Activated CD8-positive, alpha-beta memory T cell treated with anti-CD3 and anti-CD28 coated beads for 48 hours (primary cell): Measurements from ENCODE around the gene PPT2.
A peak's percentile ranks its signal among the peaks of the same experiment; 100 is the strongest.

ENCODE experiments used
- DNase-seq, 3 experiments: peaks; one replicate each; pipeline ENCODE4 v3.0.0-alpha.2; 2020; ENCODE audit warnings: low read depth in 2 of 3, low spot score in 2 of 3

PPT2 gene

GRCh38 chr6:32151181-32151862 lies 2.6 kb upstream of the PPT2 start:
- DNase-seq, result no peak

GRCh38 chr6:32151863-32152768 lies 1.8 kb upstream of the PPT2 start, which contains the start of gene PRRT1:
PRRT1 (minus strand) TSS chr6:32151939; CDS start chr6:32151827, 112 bp downstream.
- no peak for DNase-seq

DNA sequence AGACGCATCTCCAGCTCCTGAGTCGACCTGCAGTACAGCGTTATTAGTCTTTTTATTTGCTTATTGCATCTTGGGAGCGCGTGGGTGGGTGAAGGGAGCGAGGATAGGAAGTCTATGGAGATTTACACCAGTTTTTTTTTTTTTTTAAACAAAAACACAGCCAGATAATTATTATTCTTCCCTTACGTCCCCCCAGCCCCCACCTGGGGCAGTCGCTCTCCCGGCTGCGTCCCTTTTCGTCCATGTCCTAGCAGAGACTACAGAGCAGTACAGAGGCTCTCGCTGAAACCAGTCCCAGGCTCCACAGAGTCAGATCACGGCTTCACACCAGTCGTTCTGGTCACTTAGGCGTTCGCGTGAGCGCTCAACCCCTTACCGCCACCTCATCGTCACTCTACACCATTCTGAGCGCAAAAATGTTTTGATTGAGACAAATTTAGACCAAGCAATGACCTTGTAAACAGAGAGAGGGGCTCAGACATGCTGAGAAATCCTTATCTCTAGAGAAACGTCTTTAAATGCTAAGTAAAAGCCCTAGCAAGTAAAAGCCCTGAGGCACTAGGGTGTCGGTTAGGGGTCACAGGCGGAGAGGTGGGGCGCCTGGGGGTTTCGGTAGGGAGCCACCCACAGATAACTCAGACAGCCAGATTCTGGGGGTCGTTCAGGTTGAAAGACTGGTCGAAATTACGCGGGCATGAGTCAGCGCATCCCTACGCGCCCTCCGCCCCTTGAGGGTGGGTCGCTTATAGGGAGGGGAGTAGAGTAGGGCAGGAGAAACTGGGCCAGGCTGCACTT lies 975 bp upstream of the PPT2 start:
- DNase-seq, result no peak

DNA sequence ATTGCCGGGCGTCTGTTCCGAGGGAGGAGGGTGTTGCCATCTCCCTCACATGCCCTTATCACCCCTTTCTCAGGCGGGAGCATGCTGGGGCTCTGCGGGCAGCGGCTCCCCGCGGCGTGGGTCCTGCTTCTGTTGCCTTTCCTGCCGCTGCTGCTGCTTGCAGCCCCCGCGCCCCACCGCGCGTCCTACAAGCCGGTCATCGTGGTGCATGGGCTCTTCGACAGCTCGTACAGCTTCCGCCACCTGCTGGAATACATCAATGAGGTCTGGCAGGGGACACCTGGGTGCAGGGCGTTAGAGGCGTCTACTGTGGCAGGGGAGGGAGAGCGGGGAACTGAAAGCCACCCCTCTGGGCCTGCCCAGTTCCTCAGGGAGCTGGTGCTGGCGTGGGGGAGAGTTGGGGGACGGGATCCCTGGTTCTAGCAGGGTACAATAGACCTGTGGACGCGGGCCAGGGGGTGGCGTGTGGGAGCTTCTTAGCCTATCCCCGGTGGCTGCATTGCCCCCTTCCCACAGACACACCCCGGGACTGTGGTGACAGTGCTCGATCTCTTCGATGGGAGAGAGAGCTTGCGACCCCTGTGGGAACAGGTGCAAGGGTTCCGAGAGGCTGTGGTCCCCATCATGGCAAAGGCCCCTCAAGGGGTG lies 697 bp downstream of the PPT2 start:
- DNase-seq, result peak in 1 of 3 experiments; percentile 33

DNA sequence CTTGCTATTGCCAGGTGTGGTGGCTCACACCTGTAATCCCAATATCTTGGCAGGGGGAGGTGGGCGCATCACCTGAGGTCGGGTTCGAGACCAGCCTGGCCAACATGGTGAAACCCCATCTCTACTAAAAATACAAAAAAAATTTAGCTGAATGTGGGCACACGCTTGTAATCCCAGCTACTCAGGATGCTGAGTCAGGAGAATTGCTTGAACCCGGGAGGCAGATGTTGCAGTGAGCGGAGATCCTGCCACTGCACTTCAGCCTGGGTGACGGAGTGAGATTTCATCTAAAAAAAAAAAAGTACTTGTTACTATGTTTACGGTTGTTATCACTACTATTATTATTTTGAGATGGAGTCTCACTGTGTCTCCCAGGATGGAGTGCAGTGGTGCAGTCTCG lies 3.0 kb downstream of the PPT2 start:
- no peak for DNase-seq

GRCh38 chr6:32158052-32158451 lies 4.1 kb downstream of the PPT2 start:
- no peak for DNase-seq

DNA sequence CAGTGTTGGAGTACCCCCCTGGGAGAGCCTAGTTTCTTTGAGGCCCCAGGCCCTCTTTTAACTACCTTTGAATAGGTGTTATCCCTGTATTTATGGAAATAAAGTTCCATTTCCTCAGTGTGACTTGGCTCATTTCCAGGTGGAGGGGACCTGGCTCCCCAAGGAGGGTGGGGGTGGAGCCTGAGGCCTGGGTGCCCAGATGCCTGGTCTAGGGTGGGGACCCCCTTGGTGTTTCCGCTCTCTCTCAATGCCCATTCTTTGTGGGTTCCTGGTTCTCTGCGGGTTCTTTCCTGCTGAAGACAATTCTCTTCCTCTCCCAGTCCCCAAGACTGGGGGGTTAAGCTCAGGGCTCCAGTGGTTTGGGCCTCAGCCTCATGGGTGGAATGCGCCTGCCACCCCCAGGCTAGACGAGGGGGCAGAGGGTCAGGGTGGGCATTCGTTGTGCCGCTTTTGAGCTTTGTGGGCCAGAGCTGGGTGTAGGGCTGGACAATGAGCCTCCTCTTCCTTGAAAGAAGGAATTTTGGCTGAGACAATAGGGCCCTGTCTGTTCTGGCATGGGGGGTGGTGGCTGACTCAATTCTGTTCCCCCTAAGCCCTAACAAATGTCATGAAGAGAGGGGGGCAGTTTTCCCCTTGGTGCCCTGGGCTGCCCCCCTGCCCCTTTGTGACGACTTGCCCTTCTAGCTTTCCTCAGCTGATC lies 9.8 kb downstream of the PPT2 start:
- no peak for DNase-seq

GRCh38 chr6:32164295-32164694 lies 10.4 kb downstream of the PPT2 start, which contains the start of gene EGFL8:
EGFL8 (plus strand) TSS chr6:32164595; CDS start chr6:32166166, 1,571 bp downstream.
- no peak for DNase-seq

- DNase-seq, result no peak
Measured at GRCh38 chr6:32166411-32167061, 12.6 kb downstream of the PPT2 start.

- DNase-seq, result no peak
Measured at GRCh38 chr6:32167154-32167760, 13.3 kb downstream of the PPT2 start.

- no peak for DNase-seq
Measured at GRCh38 chr6:32167761-32168262, 13.9 kb downstream of the PPT2 start.

GRCh38 chr6:32168350-32168749 lies 14.4 kb downstream of the PPT2 start:
- no peak for DNase-seq

DNA sequence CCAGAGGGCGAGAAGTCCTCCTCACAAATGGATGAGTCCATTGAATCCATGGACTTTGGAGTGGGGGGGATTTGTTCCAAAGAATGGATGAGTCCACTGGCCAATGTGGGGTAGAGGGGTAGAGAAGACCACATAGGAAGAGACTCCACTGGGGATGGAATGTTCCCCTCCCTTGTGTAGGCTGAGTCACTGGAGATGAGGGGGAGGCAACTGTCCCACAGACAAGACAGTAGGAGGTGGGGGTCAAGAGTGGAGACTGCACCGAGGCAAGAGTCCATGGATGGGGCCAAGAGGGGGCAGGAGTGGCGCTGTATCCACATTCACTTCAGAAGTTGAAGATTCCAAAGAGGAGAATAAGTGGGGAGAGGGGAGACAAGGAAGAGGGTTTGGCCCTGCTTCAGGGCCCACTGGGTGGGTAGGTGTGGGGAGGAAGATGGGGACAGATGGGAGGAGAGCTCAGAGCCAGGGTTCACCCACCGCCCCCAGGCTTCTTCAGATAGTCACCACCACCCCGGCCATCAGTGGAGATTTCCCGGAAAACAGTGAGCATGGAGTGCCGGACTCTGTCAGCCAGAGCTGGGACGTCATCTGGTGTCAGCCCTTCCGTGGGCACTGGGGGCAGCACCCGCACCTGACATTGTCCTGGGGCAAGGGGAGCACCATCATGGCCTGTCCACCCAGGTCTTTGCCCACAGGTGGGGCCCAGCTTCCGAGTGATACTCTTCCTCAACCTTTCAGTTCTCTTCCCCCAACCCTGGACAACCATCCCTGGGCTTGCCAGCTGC lies 15.1 kb downstream of the PPT2 start:
- no peak for DNase-seq

GRCh38 chr6:32170294-32170693 lies 16.4 kb downstream of the PPT2 start:
- DNase-seq, result no peak

- no peak for DNase-seq
Measured at GRCh38 chr6:32171234-32171633, 17.3 kb downstream of the PPT2 start.

DNA sequence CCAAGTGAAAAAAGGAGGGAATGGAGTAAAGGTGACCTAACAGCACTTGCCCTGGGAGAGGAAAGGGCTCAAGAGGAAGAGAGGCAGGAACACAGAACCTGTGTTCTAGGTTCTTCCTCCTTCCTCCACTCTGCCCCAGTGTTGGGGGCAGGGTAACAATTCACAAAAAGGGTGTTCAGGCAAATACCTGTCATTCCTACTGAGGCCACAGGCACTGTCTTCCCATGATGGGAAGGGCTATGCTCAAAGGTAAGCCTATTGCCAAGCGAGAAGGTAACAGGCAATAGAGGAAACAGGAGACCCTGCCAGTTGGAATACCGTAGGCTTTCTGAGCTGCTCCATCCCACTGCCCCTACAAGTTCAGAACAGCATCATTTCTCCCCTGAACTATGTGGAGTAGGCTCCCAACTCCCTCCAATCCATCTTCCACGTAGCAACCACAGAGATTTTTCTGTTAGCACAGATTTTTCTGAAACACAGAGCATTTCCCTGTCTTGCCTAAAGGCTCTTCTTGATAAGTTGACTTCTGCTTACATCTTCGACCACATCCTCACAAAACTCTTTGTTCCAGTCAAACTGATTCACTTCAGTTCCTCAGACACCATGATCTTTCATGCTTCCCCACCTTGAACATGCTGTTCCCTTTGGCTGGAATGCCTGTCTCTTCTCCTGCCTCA lies 19.2 kb downstream of the PPT2 start:
- no peak for DNase-seq

GRCh38 chr6:32174416-32174815 lies 20.5 kb downstream of the PPT2 start:
- DNase-seq, result no peak

DNA sequence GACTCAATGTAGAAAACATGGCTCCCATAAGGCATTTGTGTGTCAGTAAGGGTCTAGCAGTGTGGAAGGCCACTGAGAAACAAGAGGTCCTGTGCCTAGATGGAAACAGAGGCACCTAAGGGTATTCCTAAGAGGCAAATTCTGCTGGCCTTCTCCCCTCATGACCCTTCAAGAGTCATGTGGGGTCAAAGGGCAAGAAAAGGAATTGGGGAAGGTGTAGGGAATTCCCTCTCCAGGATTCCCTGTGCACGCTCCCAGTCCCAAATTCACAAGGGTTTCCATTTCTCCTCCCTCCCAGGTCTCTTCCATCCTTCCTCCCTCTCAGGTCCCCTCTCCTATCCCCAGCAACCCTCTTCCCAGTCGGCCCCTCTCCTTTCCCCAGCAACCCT lies 21.4 kb downstream of the PPT2 start:
- DNase-seq, result no peak
